Fibroblast of skin of left quadriceps (primary cell): ENCODE results near the gene GPR37.

Source experiments
- DNase-seq, 2 experiments: peaks; one replicate each; pipeline ENCODE4 v3.0.0-alpha.2; 2013; ENCODE audit warnings: low read depth in 2 of 2

Gene GPR37

DNA sequence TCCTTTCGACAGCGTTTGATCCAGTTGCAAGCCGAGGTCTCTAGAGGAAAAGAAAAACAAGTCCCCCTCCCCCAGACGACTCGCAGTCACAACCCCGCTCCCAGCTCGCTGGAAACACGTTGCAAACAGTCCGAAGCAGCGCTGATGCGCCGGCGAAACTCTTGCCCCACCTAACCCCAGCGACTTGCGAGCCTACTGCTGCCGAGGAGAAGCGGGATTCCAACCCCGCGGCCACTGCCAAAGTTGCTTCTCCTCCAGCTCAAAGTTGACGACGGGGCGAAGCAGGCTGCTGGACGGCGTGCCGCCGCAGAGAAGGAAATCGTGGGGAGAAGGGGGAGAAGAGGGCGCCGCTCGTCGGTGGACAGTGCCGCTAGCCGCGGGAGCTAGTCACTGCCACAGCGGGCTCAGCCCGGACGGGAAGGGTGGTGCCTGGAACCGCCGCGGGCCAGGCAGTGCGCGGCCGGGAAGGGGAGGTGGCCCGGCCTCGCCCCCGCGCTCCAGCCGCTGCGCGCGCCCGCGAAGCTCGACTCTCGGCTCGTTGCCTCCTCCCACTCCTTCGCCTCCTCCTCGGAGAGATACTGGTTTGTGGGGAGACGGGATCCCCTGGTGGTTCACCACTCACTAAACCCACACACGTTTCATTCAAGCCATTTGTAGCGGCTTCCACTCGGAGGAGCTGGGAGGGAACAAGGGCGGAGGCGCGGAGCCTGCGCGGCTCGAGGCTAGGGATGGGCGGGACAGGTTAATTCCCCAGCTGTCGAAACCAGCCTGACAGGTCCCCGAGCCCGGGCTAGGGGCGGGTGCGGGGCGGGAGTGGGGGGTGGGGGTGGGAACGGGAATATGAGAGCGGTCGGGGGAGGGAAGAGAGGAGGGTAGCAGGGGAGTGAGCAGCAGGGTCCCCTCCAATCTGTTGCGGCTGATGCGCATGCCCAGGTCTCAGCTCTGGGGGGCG lies at the start of gene GPR37:
TSS of gene GPR37 (minus strand) at position 392 of the 952 bp plus-strand sequence. CDS start 816 bp downstream, outside the sequence.
- peak in 1 of 2 experiments; percentile 9 for DNase-seq

GRCh38 chr7:124813994-124814798 lies 48.6 kb upstream of the GPR37 start:
- no peak for DNase-seq

- no peak for DNase-seq
These were observed 47.2 kb upstream of the GPR37 start for GRCh38 chr7:124812764-124813163.

- DNase-seq = no peak
These were observed 45.7 kb upstream of the GPR37 start for GRCh38 chr7:124811341-124811740.

- DNase-seq = no peak
These were observed 45.0 kb upstream of the GPR37 start for GRCh38 chr7:124810605-124811004.

GRCh38 chr7:124808206-124808605 lies 42.6 kb upstream of the GPR37 start:
- no peak for DNase-seq

DNA sequence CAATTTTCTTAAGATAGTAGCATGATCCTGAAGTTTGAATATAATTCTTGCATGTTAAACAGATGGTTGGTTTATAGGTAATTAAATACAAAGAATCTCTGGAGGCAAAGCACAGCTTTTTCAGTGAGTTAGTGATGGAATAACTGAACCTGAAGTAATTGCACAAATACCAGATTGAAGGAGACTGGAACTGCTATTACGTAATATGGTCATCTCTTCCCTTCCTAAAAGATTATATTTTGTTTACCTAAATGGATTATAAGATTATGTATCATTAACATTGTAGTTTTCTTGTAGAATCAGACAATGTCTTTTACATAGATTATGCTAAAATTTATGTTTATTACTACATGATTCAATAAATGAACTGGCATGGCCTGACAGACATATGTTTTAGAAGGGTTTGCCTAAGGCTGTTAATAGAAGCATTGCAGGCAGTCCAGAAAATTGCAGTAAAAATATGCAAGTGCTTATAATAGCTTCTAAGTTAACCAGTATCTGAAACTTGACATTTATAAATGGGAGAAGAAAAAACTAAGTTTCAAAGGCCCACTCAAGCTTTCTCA lies 35.8 kb upstream of the GPR37 start:
- no peak for DNase-seq

GRCh38 chr7:124800386-124800785 lies 34.8 kb upstream of the GPR37 start:
- DNase-seq = no peak

- no peak for DNase-seq
These were observed 33.9 kb upstream of the GPR37 start for GRCh38 chr7:124799448-124799847.

- no peak for DNase-seq
These were observed 31.2 kb upstream of the GPR37 start for GRCh38 chr7:124796771-124797170.

- DNase-seq = no peak
These were observed 27.1 kb upstream of the GPR37 start for GRCh38 chr7:124792696-124793095.

- DNase-seq = no peak
These were observed 26.4 kb upstream of the GPR37 start for GRCh38 chr7:124792002-124792401.

- no peak for DNase-seq
These were observed 25.8 kb upstream of the GPR37 start for GRCh38 chr7:124791426-124791825.

- no peak for DNase-seq
These were observed 25.1 kb upstream of the GPR37 start for GRCh38 chr7:124790645-124791044.

GRCh38 chr7:124785994-124786393 lies 20.4 kb upstream of the GPR37 start:
- DNase-seq = no peak

- DNase-seq = peak; percentile 12 to 17
These were observed 19.6 kb upstream of the GPR37 start for GRCh38 chr7:124784879-124785818.

DNA sequence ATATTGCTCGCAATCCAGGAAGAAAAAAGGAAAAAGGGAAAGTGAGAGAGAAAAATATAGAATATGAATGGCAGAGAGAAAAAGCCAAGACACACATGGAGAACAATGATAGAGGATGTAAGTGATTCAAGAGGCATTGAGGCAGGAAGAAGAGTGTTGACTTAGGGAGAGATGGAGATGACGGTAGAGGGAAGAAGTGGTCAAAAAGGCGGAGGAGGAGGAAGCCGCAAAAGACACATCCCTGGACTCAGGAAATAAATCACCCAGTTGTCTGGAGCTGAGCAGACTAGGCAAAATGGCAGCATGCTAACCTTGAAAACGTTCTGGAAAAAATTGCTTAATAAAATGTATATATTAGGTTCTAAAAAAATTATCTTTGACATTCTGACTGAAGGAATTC lies 17.7 kb upstream of the GPR37 start:
- no peak for DNase-seq

DNA sequence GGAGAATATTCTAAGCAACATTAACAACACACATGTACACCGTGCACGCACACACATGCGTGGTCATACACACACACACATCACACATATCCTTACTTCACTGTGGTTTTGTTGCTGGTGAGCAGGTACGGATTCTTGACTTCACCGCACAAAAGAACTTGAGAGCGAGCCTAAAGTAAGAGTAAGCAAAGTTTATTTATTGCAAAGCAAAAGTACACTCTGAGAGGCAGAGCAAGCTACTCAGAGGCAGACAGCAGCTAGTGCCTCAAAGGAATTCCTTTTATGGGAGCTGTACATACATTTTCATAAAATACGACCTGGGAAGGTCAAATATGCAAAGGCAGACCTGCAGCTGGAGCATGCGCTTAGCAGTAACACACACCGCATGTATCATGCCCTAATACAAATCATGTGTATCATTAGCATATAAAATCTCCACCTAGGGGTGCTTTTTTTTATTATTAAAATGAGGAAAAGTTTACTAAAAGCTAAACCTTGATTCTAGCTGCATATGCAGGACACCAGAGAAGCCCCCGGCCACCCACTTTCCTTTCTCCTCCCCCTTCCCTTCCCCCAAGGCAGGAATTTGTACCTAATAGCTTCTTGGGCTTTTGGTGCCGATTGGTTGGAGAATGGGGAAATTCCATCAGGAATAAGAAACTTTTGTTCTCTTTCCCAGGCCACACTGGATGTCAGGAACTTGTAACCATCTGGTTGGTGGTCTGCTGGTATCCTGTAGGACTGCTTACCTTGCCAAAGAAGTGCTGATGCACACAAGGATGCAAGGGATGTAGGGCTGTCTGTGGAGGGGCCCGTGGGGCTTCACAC lies 16.5 kb upstream of the GPR37 start:
- no peak for DNase-seq

DNA sequence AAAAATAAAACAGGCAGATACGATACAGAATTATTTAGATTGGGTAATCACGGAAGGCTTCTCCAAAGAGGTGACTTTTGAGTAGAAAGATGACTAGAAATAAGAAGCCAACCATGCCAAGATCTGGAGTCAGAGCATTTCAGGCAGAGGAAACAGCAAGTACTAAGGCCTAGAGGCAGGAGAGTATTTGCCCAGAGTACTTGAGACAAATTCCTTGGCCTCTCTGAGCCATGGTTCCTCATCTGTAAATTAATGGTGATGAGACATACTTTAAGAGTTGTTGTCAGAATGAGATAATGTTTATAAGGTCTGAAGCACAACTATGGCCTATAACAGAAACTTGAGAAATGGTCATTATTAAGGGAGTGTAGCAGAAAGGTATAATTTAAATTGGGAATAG lies 15.8 kb upstream of the GPR37 start:
- no peak for DNase-seq

DNA sequence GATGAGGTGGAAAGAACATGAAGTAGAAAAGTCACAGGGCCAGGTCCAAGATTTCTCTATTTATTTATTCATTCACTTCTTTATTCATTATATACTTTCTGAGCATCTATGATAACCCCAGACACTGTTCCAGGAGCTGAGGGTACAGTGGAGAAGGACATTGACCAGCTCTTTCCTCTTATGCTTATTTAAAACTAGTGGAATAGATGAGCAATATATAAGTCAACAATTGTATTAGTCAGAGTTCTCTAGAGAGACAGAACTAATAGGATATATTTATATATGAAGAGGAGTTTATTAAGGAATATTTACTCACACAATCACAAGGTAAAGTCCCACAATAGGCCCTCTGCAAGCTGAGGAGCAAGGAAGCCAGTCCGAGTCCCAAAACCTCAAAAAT lies 15.0 kb upstream of the GPR37 start:
- no peak for DNase-seq
